H1 (cell line): ENCODE results near the gene ODAD3. TPM values are rescaled to one million over a fixed set of nuclear protein-coding genes. Genes with fewer than 3 reads are reported as not detected.

ENCODE experiments used
- CTCF ChIA-PET: fragments of 300-600 bp; sonication (Branson Sonifier 250); formaldehyde crosslinking; loops from one replicate; lab custom pipeline; 2021; ENCODE audit not compliant: partially characterized antibody; lab: Charles Lee
- POLR2A ChIA-PET: fragments of 300-600 bp; sonication (Branson Sonifier 250); formaldehyde crosslinking; loops from one replicate; lab custom pipeline; 2021; ENCODE audit warnings: inconsistent platforms; ENCODE audit not compliant: partially characterized antibody; lab: Charles Lee
- DNase-seq, 2 experiments: peaks; one replicate each; pipeline versions ENCODE4 v3.0.0 to v3.0.0-alpha.2; 2010 to 2022; ENCODE audit warnings: low spot score in 2 of 2, low read depth in 1 of 2, mixed read lengths in 1 of 2
- FAIRE-seq: peaks from 2 replicates; lab custom pipeline; 2011; peaks lifted over from hg19 to GRCh38; lab: Jason Lieb, UNC
- H2AFZ ChIP-seq: 2 replicates; pipeline ENCODE4 v1.8.1; 2012; ENCODE audit warnings: low read length, inconsistent platforms
- H2AK5ac ChIP-seq: 2 replicates; pipeline ENCODE4 v1.6.1; 2013; ENCODE audit warnings: low read depth, low read length
- H2BK120ac ChIP-seq: replicated peaks from 2 replicates; pipeline ENCODE3; 2013; ENCODE audit warnings: low read depth, low read length, inconsistent platforms
- H2BK12ac ChIP-seq: 2 replicates; pipeline ENCODE4 v1.6.1; 2013; ENCODE audit warnings: low read depth, low read length
- H2BK15ac ChIP-seq: 2 replicates; pipeline ENCODE4 v1.6.1; 2013; ENCODE audit warnings: low read length
- H2BK20ac ChIP-seq: 2 replicates; pipeline ENCODE4 v1.6.1; 2013; ENCODE audit warnings: low read length
- H2BK5ac ChIP-seq: 2 replicates; pipeline ENCODE4 v1.6.1; 2013; ENCODE audit warnings: low read depth, low read length
- H3K14ac ChIP-seq: 2 replicates; pipeline ENCODE4 v1.6.1; 2013; ENCODE audit warnings: inconsistent platforms; ENCODE audit not compliant: insufficient read length
- H3K18ac ChIP-seq: 2 replicates; pipeline ENCODE4 v1.6.1; 2013; ENCODE audit warnings: low read length; ENCODE audit errors: extremely low read depth
- H3K23ac ChIP-seq: 2 replicates; pipeline ENCODE4 v1.6.1; 2013; ENCODE audit warnings: inconsistent platforms; ENCODE audit not compliant: insufficient read length
- H3K23me2 ChIP-seq: 2 replicates; pipeline ENCODE4 v1.6.1; 2013; ENCODE audit warnings: low read depth, low read length
- H3K27ac ChIP-seq: 2 replicates; pipeline ENCODE4 v1.6.1; 2011; ENCODE audit warnings: low read depth, low read length, inconsistent platforms
- H3K27me3 ChIP-seq, 4 experiments: replicated peaks in 1 of 4; 1 replicate in 1 of 4; 2 replicates in 3 of 4; pipeline versions ENCODE4 v1.6.1 to v1.8.1; 2011 to 2013; ENCODE audit warnings: low read length in 3 of 4, mild to moderate bottlenecking in 3 of 4, inconsistent platforms in 2 of 4, mixed read lengths in 2 of 4, moderate library complexity in 1 of 4; ENCODE audit not compliant: control insufficient read depth in 3 of 4, insufficient read depth in 3 of 4; ENCODE audit errors: extremely low read depth in 1 of 4
- H3K36me3 ChIP-seq, 4 experiments: 2 replicates each; pipeline versions ENCODE4 v1.6.1 to v1.8.1; 2011 to 2013; ENCODE audit warnings: mild to moderate bottlenecking in 4 of 4, low read length in 3 of 4, moderate library complexity in 2 of 4, control low read depth in 1 of 4, inconsistent platforms in 1 of 4; ENCODE audit not compliant: insufficient read depth in 4 of 4, control insufficient read depth in 2 of 4
- H3K4ac ChIP-seq: replicated peaks from 2 replicates; pipeline ENCODE3; 2013; ENCODE audit warnings: low read length, low read depth, mixed read lengths, inconsistent platforms; ENCODE audit not compliant: insufficient read length
- H3K4me1 ChIP-seq, 4 experiments: replicated peaks in 1 of 4; 1 replicate in 1 of 4; 2 replicates in 3 of 4; pipeline versions ENCODE4 v1.6.1 to v1.8.1; 2011 to 2013; ENCODE audit warnings: low read length in 3 of 4, inconsistent platforms in 2 of 4, mixed read lengths in 1 of 4; ENCODE audit not compliant: insufficient read depth in 4 of 4, control insufficient read depth in 3 of 4
- H3K4me2 ChIP-seq, 2 experiments: 2 replicates each; pipeline versions ENCODE4 v1.6.1 to v1.8.1; 2011 to 2013; ENCODE audit warnings: low read depth in 2 of 2, low read length in 2 of 2, control low read depth in 1 of 2, inconsistent platforms in 1 of 2, mild to moderate bottlenecking in 1 of 2; ENCODE audit not compliant: insufficient read depth in 1 of 2
- H3K4me3 ChIP-seq, 4 experiments: fragments of 200-600, 300-600 bp in 1 of 4; sonication (generic), shearing (Covaris generic), sonication (Bioruptor Twin) in 1 of 4; 2 replicates each; pipeline versions ENCODE4 v1.5.1 to v1.8.1; 2011 to 2016; ENCODE audit warnings: low read length in 4 of 4, low read depth in 3 of 4, control low read depth in 2 of 4, inconsistent platforms in 2 of 4, mild to moderate bottlenecking in 2 of 4, mixed read lengths in 1 of 4, moderate library complexity in 1 of 4; ENCODE audit not compliant: insufficient read depth in 2 of 4; ENCODE audit errors: extremely low read depth in 1 of 4
- H3K56ac ChIP-seq: replicated peaks from 2 replicates; pipeline ENCODE3; 2013; ENCODE audit warnings: low read depth, mild to moderate bottlenecking, mixed read lengths, low read length, inconsistent platforms; ENCODE audit not compliant: insufficient read length
- H3K79me1 ChIP-seq: 2 replicates; pipeline ENCODE4 v1.6.1; 2013; ENCODE audit warnings: low read depth, low read length, control low read depth
- H3K79me2 ChIP-seq, 2 experiments: 2 replicates each; pipeline versions ENCODE4 v1.6.1 to v1.8.1; 2012 to 2013; ENCODE audit warnings: low read length in 2 of 2, mild to moderate bottlenecking in 2 of 2, inconsistent platforms in 1 of 2; ENCODE audit not compliant: insufficient read depth in 2 of 2, control insufficient read depth in 1 of 2
- H3K9ac ChIP-seq, 4 experiments: replicated peaks in 1 of 4; 1 replicate in 1 of 4; 2 replicates in 3 of 4; pipeline versions ENCODE4 v1.6.1 to v1.8.1; 2011 to 2013; ENCODE audit warnings: low read depth in 3 of 4, low read length in 3 of 4, control low read depth in 2 of 4, mild to moderate bottlenecking in 2 of 4, moderate library complexity in 2 of 4, inconsistent platforms in 1 of 4; ENCODE audit errors: extremely low read depth in 1 of 4
- H3K9me3 ChIP-seq, 2 experiments: 2 replicates each; pipeline versions ENCODE4 v1.6.1 to v1.8.1; 2012 to 2013; ENCODE audit warnings: mild to moderate bottlenecking in 2 of 2, moderate library complexity in 2 of 2, control low read depth in 1 of 2, inconsistent platforms in 1 of 2, low read depth in 1 of 2, low read length in 1 of 2, mixed read lengths in 1 of 2; ENCODE audit not compliant: insufficient read depth in 2 of 2
- H4K20me1 ChIP-seq, 2 experiments: replicated peaks in 1 of 2; 2 replicates each; pipeline versions ENCODE3 to v1.8.1; 2011 to 2013; ENCODE audit warnings: inconsistent platforms in 2 of 2, low read length in 2 of 2, mild to moderate bottlenecking in 1 of 2; ENCODE audit not compliant: insufficient read depth in 2 of 2, control insufficient read depth in 1 of 2
- H4K5ac ChIP-seq: 2 replicates; pipeline ENCODE4 v1.6.1; 2013; ENCODE audit warnings: low read length, low read depth, mixed read lengths, inconsistent platforms; ENCODE audit not compliant: insufficient read length
- H4K8ac ChIP-seq: 2 replicates; pipeline ENCODE4 v1.8.0; 2013; ENCODE audit warnings: mild to moderate bottlenecking, moderate library complexity, low read length, inconsistent platforms; ENCODE audit not compliant: insufficient read depth; ENCODE audit errors: extremely low read depth
- H4K91ac ChIP-seq: replicated peaks from 2 replicates; pipeline ENCODE3; 2013; ENCODE audit warnings: low read length, mixed read lengths, inconsistent platforms; ENCODE audit not compliant: insufficient read length
- CBX5 ChIP-seq: fragments of 300-800, 300-1000 bp; sonication (generic); IDR thresholded peaks from 2 replicates; pipeline ENCODE4 v1.7.1; 2016; ENCODE audit warnings: antibody characterized with exemption, low read length, low read depth
- HDAC6 ChIP-seq: IDR thresholded peaks from one replicate; pipeline ENCODE4 v1.7.1; 2012; ENCODE audit warnings: low read depth, mild to moderate bottlenecking, inconsistent platforms, low read length, moderate library complexity
- RXRA ChIP-seq: IDR thresholded peaks from 2 replicates; pipeline ENCODE4 v1.6.1; 2011; ENCODE audit warnings: low read depth, mild to moderate bottlenecking, low read length, moderate library complexity; ENCODE audit not compliant: insufficient read depth
- WGBS, 2 experiments: shearing (Covaris generic) in 1 of 2; methylation state at CpG; one replicate each; pipeline versions ENCODE4 v1.1.6 to v1.1.7; 2013 to 2015; ENCODE audit warnings: low lambda C conversion rate in 2 of 2, mixed read lengths in 2 of 2, inconsistent platforms in 1 of 2, low coverage in 1 of 2, missing lambda C conversion rate in 1 of 2; ENCODE audit not compliant: insufficient replicate concordance in 2 of 2, insufficient coverage in 1 of 2, insufficient read length in 1 of 2; ENCODE audit errors: extremely low coverage in 1 of 2, missing lambda C conversion rate in 1 of 2; 5-methylcytosine and 5-hydroxymethylcytosine counted together
- polyA plus RNA-seq, 7 experiments: library from polyadenylated mRNA; depleted of rRNA in 3 of 7; stranded (reverse) in 5 of 7; unstranded in 2 of 7; fragments of >200 nt in 5 of 7; fragments of 200-250 nt in 2 of 7; gene quantifications; 1 replicate in 5 of 7; 2 replicates in 1 of 7; 4 replicates in 1 of 7; pipeline versions ENCODE4 v1.2.1 to v1.2.3, GENCODE V29; 2011 to 2013; ENCODE audit warnings: missing spikeins in 2 of 7, mixed read lengths in 2 of 7
- total RNA-seq: library from RNA; stranded (reverse); fragmentation: NEBNext Ultra II Directional; extraction: Animal tissue kit (Norgen Biotek cat#: 25700); gene quantifications from 2 replicates; pipeline ENCODE4 v1.2.1, GENCODE V29; 2021

Gene ODAD3
- total and polyA plus RNA-seq, 2 of the 8 experiments (the other 6 are each of a cell fraction or from before 2014, with no cell fraction given) = 2.1 to 2.2 TPM

DNA sequence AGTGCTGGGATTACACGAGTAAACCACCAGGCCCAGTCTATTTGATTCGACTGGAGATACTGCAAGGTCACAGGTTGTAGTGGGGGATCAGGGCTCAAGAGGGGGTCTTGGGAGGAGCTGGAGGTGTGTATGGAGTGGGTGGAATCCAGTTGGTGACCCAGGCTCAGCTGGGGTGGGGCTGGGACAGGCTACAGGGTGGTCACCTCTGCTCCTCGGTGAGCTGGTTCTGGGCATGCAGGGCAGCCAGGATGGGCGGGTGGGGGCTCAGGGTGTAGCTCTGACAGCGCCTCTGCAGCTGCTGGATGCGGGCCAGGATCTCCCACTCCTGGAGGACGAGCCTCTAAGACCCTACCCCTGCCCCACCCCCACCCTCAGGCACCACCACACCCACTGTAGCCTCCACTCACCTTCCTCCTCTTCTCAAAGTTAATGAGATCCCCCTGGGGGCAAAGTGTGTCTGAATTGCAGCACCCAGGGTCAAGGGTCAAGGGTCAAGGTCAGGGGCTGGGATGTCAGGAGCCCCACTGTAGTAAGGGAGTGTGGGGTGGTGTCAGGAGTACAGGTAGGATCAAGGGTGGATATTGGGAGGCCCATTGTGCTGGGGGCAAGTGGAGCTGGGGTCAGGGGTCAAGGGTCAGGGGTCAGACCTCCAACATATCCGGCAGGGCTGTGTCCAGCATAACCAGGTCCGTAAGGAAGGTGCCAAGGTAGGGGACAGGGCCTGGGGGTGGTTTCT lies 32.9 kb downstream of the ODAD3 start:
- Histone ChIP-seq H2AFZ (no peak overlapping the region), H3K36me3 (peaks cover 0 to 28% (median 11%) of the 10 kb centered on the region in 4 experiments; a peak in 6 of 8 replicates), H3K27me3 (no peaks in the 10 kb centered on the region), H3K18ac (no peak overlapping the region), H3K4me3 (no peak overlapping the region), H3K4me1 (peaks cover 0 to 6% (median under 1%) of the 10 kb centered on the region in 4 experiments; a peak in 4 of 7 replicates), H3K23me2 (peaks cover 1% of the 10 kb centered on the region; the same call in 1 of the 2 replicates), H3K79me2 (no peaks in the 10 kb centered on the region), H3K23ac (no peak overlapping the region), H3K4ac (no peak overlapping the region), H3K9ac (no peak overlapping the region), H4K20me1 (no peaks in the 10 kb centered on the region), H3K4me2 (no peak overlapping the region), H3K79me1 (no peaks in the 10 kb centered on the region), H2BK120ac (no peak overlapping the region), H2BK15ac (no peak overlapping the region), H4K8ac (no peak overlapping the region), H4K91ac (no peak overlapping the region), H4K5ac (no peak overlapping the region), H2BK12ac (no peak overlapping the region), H3K9me3 (no peaks in the 10 kb centered on the region), H2AK5ac (no peak overlapping the region), H3K27ac (no peak overlapping the region), H2BK5ac (no peak overlapping the region), H2BK20ac (no peak overlapping the region), H3K14ac (no peak overlapping the region), H3K56ac (no peak overlapping the region)
- DNase-seq (no peak), FAIRE-seq (no peak)
- CTCF ChIA-PET = interaction anchor here (1.1 to 3.5 kb wide), 5 partner anchors 8 to 474 kb away, joined by 3 to 15 read pairs (median 8); partner anchors contain the start of genes EPOR, TIMM29 and YIPF2
- POLR2A ChIA-PET = interaction anchor here (0.7 to 3.2 kb wide), 6 partner anchors 8 to 39 kb away, joined by 3 to 11 read pairs (median 6); partner anchors contain the start of genes EPOR and RGL3
- 89% methylated on average over 5 of the region's 9 CpGs; no CpG with 5 or more reads in 1 of the 2 experiments for WGBS, 2 experiments
- TF ChIP-seq HDAC6 = no peak
- no peak for TF ChIP-seq RXRA
- TF ChIP-seq CBX5 = no peak
